GM19372 (cell line): ENCODE data around the gene SLC45A1.

Source experiments
- ATAC-seq: cut with Tn5 transposase; IDR thresholded peaks from one replicate; pipeline ENCODE4 v1.9.1; 2021; ENCODE audit warnings: mild to moderate bottlenecking, low read depth, moderate library complexity; ENCODE audit not compliant: unreplicated experiment

SLC45A1 gene

GRCh38 chr1:8334106-8334851 lies 16.4 kb downstream of the SLC45A1 start:
- no peak for ATAC-seq

- no peak for ATAC-seq
Measured at GRCh38 chr1:8335246-8335645, 17.3 kb downstream of the SLC45A1 start.

- no peak for ATAC-seq
Measured at GRCh38 chr1:8337776-8338525, 20.0 kb downstream of the SLC45A1 start.

GRCh38 chr1:8338526-8339202 lies 20.8 kb downstream of the SLC45A1 start:
- no peak for ATAC-seq

DNA sequence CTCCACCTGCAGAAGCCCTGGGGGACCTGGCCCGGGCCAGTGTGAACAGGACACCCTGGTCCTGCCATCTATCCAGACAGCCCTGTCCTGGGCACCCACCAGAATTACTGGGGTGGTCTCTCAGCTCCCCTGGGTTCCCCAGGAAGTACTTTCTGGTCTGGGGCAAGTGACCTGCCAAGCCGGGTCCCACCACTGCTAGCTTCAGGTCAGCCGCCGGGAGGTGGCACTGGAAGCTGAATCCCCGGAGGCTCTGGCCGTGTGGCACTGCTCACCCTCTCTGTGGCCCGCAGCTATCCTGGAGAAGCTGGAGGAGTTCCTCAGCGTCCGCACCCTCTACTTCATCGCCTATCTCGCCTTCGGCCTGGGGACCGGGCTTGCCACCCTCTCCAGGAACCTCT lies 21.3 kb downstream of the SLC45A1 start:
- ATAC-seq: no peak

DNA sequence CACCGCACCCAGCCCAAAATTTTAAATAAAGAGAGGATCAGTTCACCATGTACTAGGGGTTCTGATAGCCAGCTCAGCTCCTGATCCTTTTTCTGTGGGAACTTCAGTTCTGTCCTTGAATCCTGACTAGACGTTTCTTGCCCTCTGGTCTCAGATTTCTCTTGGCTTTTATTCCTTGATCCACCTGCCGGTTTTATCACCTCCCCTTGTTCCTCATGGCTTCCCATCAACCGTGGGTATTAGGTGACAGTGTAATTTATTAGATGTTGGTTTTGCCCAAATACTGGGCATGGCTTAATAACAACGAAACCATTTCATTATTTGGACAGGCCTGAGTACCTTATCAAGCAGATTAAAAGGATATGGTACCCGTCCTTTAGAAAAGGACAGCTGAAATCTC lies 22.5 kb downstream of the SLC45A1 start:
- ATAC-seq: no peak

DNA sequence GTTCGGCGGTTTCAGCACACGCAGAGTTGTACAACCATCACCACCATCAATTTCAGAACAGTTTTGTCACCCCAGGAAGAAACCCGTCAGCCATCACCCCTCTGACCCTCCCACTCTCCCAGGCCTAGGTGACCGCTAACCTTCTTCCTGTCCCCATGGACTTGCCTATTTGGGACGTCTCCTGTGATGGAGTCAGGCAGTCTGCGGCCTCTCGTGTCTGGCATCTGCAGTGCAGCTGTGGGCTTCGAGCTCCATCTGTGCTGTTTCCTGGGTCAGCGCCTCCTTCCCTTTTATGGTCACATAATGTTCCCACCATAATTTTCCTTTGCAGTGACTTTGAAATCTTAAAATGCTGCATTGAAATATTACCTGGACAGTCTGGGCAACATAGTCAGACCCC lies 24.4 kb downstream of the SLC45A1 start:
- ATAC-seq: no peak

- no peak for ATAC-seq
Measured at GRCh38 chr1:8343044-8343443, 25.1 kb downstream of the SLC45A1 start.

GRCh38 chr1:8343464-8344001 lies 25.6 kb downstream of the SLC45A1 start:
- ATAC-seq: no peak

DNA sequence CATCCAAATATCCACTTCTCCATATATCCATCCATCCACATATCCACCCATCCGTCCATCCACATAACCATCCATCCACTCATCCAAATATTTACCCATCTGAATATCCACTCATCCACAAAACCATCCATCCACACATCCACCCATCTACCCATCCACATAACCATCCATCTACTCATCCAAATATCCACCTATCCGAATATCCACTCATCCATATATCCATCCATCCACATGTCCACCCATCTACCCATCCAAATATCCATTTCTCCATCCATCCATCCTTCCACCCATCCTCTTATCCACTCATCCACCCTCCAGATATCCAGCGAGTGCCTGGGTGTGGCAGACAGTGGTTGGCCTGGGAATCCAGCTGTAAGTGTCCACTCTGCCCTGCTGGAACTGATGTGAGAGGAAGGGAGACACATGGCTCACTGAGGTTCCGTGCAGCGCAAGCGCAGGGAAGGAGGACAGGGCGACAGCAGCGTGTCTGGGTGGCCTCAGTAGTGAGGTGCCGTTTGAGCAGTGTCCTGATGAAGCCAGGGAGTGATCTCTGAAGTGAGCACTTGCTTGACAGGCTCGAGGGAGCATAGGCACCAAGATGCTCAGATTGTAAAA lies 27.1 kb downstream of the SLC45A1 start:
- no peak for ATAC-seq

- ATAC-seq: no peak
Measured at GRCh38 chr1:8345621-8346415, 27.9 kb downstream of the SLC45A1 start.

DNA sequence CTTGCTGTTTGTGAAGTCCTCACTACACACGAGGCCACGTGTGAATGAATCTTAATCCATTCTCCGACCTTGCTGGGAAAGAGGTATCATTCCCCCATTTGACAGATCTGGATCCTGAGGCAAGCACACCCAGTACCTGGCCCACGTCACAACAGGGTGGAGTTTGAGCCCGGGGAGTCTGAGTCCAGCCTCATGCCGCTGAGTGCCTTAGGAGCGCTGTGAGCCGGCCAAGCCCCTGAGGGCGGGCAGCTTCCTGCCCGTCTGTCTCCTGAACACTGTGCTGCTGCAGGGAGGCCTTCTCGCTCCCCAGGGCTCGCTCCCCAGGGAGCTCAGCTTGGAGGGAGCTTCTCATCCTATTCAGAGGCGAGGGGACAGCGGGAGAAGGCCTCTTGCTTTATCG lies 29.7 kb downstream of the SLC45A1 start:
- ATAC-seq: no peak

DNA sequence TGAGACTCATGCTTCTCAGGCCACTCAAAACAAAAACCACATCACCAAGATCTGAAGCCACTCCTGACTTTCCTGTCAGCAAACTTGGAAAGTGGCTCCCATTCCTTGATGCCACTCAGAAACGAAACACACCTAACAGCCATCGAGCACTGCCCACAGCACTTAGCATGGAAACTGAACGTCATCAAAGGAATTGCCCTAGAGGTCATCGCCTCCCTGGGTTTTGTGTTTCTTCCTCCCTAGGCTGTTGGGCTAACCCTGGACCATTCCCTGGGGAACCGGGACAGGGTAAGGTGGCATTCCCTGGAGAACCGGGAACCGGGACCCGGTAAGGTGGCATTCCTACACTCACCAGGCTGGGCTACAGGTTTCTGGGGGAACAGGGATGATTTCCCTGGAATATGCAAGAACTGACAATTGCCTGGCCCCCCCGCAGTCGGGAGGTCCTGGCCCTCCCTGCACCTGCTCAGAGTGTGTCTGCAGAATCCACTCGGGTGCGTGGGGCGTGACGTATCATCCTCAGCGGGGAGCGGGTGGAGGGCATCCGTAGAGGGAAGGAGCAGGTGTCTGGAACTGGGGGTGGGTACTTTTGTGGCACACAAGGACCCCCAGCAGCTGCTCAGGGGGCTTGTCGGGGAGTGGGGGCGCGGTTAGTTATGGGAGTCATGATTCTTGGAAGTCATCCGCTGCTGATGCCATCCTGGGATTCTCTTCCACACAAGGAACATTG lies 30.3 kb downstream of the SLC45A1 start:
- no peak for ATAC-seq

DNA sequence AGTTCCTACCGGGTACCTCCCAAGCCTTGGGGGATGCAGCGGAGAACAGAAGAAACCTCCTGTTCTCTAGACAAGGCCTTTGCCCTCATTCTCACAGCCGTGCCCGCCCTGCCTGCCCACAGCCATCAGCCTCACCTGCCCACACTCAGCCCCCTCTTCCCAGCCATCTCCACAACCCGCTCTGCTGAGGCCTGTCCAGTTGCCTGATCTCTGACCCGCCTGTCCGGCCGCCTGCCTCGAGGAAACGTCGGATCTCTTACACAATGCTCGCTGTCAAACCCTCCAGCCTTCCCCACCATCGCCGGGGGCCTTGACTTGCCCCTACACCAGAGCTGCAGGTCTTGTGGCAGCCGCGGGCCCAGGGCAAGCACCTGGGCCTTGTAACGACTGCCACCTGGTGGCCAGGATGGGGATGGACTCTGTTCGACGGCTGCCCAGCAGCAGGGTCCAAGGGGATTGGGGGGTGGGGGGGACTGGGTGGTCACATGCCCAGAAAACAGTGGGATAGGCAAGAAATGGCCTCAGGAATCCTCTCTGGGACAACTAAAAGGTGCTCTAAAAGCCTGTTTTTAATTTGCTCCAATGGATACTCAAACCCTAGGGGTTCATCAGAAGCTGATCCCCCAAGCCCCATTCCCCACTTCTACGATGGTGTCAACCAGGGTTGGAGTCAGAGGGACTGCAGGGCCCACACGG lies 31.0 kb downstream of the SLC45A1 start:
- ATAC-seq: no peak

DNA sequence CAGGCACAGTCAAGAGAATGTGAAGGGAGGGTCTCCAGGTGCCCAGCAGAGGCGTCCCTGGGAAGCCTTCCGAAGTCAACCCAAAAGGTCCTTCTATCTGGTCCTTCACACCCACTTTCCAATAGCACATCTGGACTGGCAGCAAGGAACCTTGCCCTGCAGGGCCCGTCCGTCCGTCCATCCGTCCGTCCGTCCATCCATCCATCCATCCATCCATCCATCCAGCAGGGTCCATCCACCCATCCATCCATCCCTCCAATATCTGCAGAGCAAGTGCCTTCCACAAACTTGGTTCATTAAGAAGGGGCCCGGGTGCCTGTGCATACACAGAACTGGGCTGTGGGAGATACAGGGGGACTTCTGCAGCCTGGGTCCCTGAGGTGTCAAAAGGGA lies 31.6 kb downstream of the SLC45A1 start:
- ATAC-seq: no peak

GRCh38 chr1:8349961-8350360 lies 32.0 kb downstream of the SLC45A1 start:
- no peak for ATAC-seq

GRCh38 chr1:8350914-8351684 lies 33.2 kb downstream of the SLC45A1 start:
- ATAC-seq: no peak
